ENCODE data around the gene FHOD3. TPM values are rescaled to one million over a fixed set of nuclear protein-coding genes. Genes with fewer than 3 reads are reported as not detected.

Gene FHOD3
- total and polyA plus RNA-seq, 2 experiments from 2014 or later, result 2.7 to 8.7 TPM

GRCh38 chr18:36531636-36532035 lies 234.1 kb downstream of the FHOD3 start:
- Histone ChIP-seq H3K9me2 (ENCODE audit: insufficient read depth) (peaks cover 6% of the 10 kb centered on the region; the same call in 1 of the 2 replicates), H4K20me1 (replicated peaks; ENCODE audit: insufficient read depth) (no peaks in the 10 kb centered on the region), H3K4me1 (ENCODE audit: insufficient read depth) (0 out of 2 replicates have a peak, but pooled peaks cover 5% of the 10 kb centered on the region), H3K27ac (ENCODE audit: low read depth) (no peak overlapping the region), H3K4me3 (no peak overlapping the region), H3K79me2 (replicated peaks; ENCODE audit: insufficient read depth) (no peaks in the 10 kb centered on the region), H3K4me2 (no peak overlapping the region), H2AFZ (no peak overlapping the region), H3K36me3 (ENCODE audit: insufficient read depth) (no peaks in the 10 kb centered on the region), H3K27me3 (ENCODE audit: insufficient read depth) (no peaks in the 10 kb centered on the region), H3F3A (replicated peaks; ENCODE audit: low read depth) (no peaks in the 10 kb centered on the region)
- Mint-ChIP-seq H3K27ac (no peak overlapping the region), H3K36me3 (ENCODE audit: low read depth) (no peaks in the 10 kb centered on the region), H3K4me3 (no peak overlapping the region), H3K9me3 (no peaks in the 10 kb centered on the region), H3K27me3 (ENCODE audit: insufficient read depth, low read depth, poor library complexity) (peaks cover 3% of the 10 kb centered on the region), H3K4me1 (peaks cover 18% of the 10 kb centered on the region)
- no peak for ATAC-seq
- TF ChIP-seq JUNB (IDR thresholded peaks at IDR 0.05; ENCODE audit: unreplicated experiment), result no peak
- no peak for DNase-seq (ENCODE audit: low spot score)

DNA sequence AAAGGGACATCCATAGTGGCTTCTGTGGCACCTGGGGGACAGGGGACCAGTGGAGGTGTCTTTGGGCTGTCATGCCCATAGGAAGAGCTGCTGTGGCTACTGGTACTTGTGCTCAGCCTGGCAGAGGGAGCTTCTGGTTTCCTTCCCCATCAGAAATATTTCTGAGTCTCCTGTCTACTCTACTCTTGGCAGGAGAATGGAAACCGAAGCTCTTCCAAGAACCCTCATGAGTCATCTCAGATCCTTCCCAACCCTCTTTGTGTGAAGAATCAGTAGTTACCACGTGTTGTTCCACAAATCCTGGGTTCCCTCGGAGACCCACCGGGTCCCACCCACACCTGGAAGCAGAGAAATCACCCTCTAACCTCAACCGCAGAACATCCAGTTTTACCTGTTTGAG lies 234.9 kb downstream of the FHOD3 start:
- Histone ChIP-seq H3F3A (replicated peaks; ENCODE audit: low read depth) (no peaks in the 10 kb centered on the region), H3K4me1 (ENCODE audit: insufficient read depth) (0 out of 2 replicates have a peak, but pooled peaks cover 7% of the 10 kb centered on the region), H3K4me2 (no peak overlapping the region), H3K27ac (ENCODE audit: low read depth) (no peak overlapping the region), H4K20me1 (replicated peaks; ENCODE audit: insufficient read depth) (no peaks in the 10 kb centered on the region), H3K79me2 (replicated peaks; ENCODE audit: insufficient read depth) (no peaks in the 10 kb centered on the region), H3K27me3 (ENCODE audit: insufficient read depth) (no peaks in the 10 kb centered on the region), H3K4me3 (no peak overlapping the region), H3K9me2 (ENCODE audit: insufficient read depth) (peaks cover 6% of the 10 kb centered on the region; the same call in 1 of the 2 replicates), H3K36me3 (ENCODE audit: insufficient read depth) (no peaks in the 10 kb centered on the region), H2AFZ (no peak overlapping the region)
- no peaks in the 10 kb centered on the region for H3K36me3 Mint-ChIP-seq (ENCODE audit: low read depth)
- no peaks in the 10 kb centered on the region for H3K9me3 Mint-ChIP-seq
- DNase-seq (ENCODE audit: low spot score) (no peak), ATAC-seq (no peak)
- no peak overlapping the region for H3K4me3 Mint-ChIP-seq
- peaks cover 20% of the 10 kb centered on the region for H3K4me1 Mint-ChIP-seq
- H3K27ac Mint-ChIP-seq, result no peak overlapping the region
- H3K27me3 Mint-ChIP-seq (ENCODE audit: insufficient read depth, low read depth, poor library complexity), result peaks cover 3% of the 10 kb centered on the region
- TF ChIP-seq POLR2AphosphoS5 (IDR thresholded peaks at IDR 0.05; ENCODE audit: low read depth) (no peak), ZNF331 (CRISPR knock-in tag; IDR thresholded peaks at IDR 0.05; ENCODE audit: low read depth) (no peak), EZH2phosphoT487 (IDR thresholded peaks at IDR 0.05; ENCODE audit: unreplicated experiment) (no peak), CTCF (conservative IDR thresholded peaks at IDR 0.05; ENCODE audit: low read depth in 2 of 2) (no peak), EZH2 (IDR thresholded peaks at IDR 0.05; ENCODE audit: low read depth, unreplicated experiment) (no peak), NANOG (IDR thresholded peaks at IDR 0.05; ENCODE audit: borderline replicate concordance) (no peak), ZNF114 (CRISPR knock-in tag; IDR thresholded peaks at IDR 0.05) (no peak), JUNB (IDR thresholded peaks at IDR 0.05; ENCODE audit: unreplicated experiment) (no peak), ZNF462 (CRISPR knock-in tag; IDR thresholded peaks at IDR 0.05) (no peak)
- TF ChIP-seq, protein P1, sequence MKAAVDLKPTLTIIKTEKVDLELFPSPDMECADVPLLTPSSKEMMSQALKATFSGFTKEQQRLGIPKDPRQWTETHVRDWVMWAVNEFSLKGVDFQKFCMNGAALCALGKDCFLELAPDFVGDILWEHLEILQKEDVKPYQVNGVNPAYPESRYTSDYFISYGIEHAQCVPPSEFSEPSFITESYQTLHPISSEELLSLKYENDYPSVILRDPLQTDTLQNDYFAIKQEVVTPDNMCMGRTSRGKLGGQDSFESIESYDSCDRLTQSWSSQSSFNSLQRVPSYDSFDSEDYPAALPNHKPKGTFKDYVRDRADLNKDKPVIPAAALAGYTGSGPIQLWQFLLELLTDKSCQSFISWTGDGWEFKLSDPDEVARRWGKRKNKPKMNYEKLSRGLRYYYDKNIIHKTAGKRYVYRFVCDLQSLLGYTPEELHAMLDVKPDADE (IDR thresholded peaks at IDR 0.05), result no peak
